KMS-11 (cell line): ENCODE data around the gene FURIN.

ENCODE experiments used
- H2AFZ ChIP-seq: fragments of 200-600 bp; sonication (generic); 2 replicates; pipeline ENCODE4 v1.6.1; 2016; ENCODE audit warnings: antibody characterized with exemption, mixed run types, low read depth
- H3K27ac ChIP-seq: fragments of 200-600 bp; sonication (generic); 2 replicates; pipeline ENCODE4 v1.6.1; 2016; ENCODE audit warnings: mild to moderate bottlenecking, mixed run types
- H3K27me3 ChIP-seq: fragments of 200-600 bp; sonication (generic); 2 replicates; pipeline ENCODE4 v1.6.1; 2017; ENCODE audit warnings: mild to moderate bottlenecking, low read depth, mixed run types, moderate library complexity; ENCODE audit not compliant: insufficient read depth
- H3K36me3 ChIP-seq: fragments of 200-600 bp; sonication (generic); 2 replicates; pipeline ENCODE4 v1.6.1; 2017; ENCODE audit warnings: mild to moderate bottlenecking, mixed run types; ENCODE audit not compliant: insufficient read depth
- H3K4me1 ChIP-seq: fragments of 200-600 bp; sonication (generic); 2 replicates; pipeline ENCODE4 v1.6.1; 2016; ENCODE audit warnings: mild to moderate bottlenecking, low read depth, mixed run types; ENCODE audit not compliant: poor library complexity, severe bottlenecking
- H3K4me2 ChIP-seq: fragments of 200-600 bp; sonication (generic); 2 replicates; pipeline ENCODE4 v1.7.0; 2016; ENCODE audit warnings: mild to moderate bottlenecking, mixed run types
- H3K4me3 ChIP-seq: fragments of 200-600 bp; sonication (generic); IDR thresholded peaks from 2 replicates; pipeline ENCODE4 v1.6.1; 2017; ENCODE audit warnings: low read depth, low read length, mixed read lengths; ENCODE audit not compliant: insufficient read depth
- H3K79me2 ChIP-seq: fragments of 200-600 bp; sonication (generic); 2 replicates; pipeline ENCODE4 v1.6.1; 2016; ENCODE audit warnings: low read depth, mixed run types; ENCODE audit not compliant: insufficient read depth
- H3K9ac ChIP-seq: fragments of 200-600 bp; sonication (generic); 2 replicates; pipeline ENCODE4 v1.6.1; 2016; ENCODE audit warnings: mild to moderate bottlenecking, mixed run types
- H4K20me1 ChIP-seq: fragments of 200-600 bp; sonication (generic); 2 replicates; pipeline ENCODE4 v1.6.1; 2016; ENCODE audit warnings: mild to moderate bottlenecking, mixed run types; ENCODE audit not compliant: insufficient read depth
- TF ChIP-seq, protein P1 (sequence below): fragments of 200-600 bp; sonication (generic); conservative IDR thresholded peaks from 2 replicates; pipeline ENCODE4 v1.6.1; 2017; ENCODE audit warnings: low read depth, mild to moderate bottlenecking, antibody characterized with exemption, low read length, moderate library complexity, mixed read lengths

The FURIN gene

GRCh38 chr15:90869140-90869541 lies 753 bp downstream of the FURIN start:
- no peaks in the 10 kb centered on the region for H3K27me3 ChIP-seq
- H4K20me1 ChIP-seq, result no peaks in the 10 kb centered on the region
- H3K27ac ChIP-seq, result no peak overlapping the region
- H3K4me2 ChIP-seq, result peak overlapping the region; percentile 6; the same call in 1 of the 2 replicates
- no peaks in the 10 kb centered on the region for H3K36me3 ChIP-seq
- no peak overlapping the region for H3K4me3 ChIP-seq
- H3K9ac ChIP-seq, result no peak overlapping the region
- no peak overlapping the region for H2AFZ ChIP-seq
- peaks cover 43% of the 10 kb centered on the region for H3K4me1 ChIP-seq
- peaks cover 20% of the 10 kb centered on the region for H3K79me2 ChIP-seq
- TF ChIP-seq, protein P1, sequence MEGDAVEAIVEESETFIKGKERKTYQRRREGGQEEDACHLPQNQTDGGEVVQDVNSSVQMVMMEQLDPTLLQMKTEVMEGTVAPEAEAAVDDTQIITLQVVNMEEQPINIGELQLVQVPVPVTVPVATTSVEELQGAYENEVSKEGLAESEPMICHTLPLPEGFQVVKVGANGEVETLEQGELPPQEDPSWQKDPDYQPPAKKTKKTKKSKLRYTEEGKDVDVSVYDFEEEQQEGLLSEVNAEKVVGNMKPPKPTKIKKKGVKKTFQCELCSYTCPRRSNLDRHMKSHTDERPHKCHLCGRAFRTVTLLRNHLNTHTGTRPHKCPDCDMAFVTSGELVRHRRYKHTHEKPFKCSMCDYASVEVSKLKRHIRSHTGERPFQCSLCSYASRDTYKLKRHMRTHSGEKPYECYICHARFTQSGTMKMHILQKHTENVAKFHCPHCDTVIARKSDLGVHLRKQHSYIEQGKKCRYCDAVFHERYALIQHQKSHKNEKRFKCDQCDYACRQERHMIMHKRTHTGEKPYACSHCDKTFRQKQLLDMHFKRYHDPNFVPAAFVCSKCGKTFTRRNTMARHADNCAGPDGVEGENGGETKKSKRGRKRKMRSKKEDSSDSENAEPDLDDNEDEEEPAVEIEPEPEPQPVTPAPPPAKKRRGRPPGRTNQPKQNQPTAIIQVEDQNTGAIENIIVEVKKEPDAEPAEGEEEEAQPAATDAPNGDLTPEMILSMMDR, result no peak

DNA sequence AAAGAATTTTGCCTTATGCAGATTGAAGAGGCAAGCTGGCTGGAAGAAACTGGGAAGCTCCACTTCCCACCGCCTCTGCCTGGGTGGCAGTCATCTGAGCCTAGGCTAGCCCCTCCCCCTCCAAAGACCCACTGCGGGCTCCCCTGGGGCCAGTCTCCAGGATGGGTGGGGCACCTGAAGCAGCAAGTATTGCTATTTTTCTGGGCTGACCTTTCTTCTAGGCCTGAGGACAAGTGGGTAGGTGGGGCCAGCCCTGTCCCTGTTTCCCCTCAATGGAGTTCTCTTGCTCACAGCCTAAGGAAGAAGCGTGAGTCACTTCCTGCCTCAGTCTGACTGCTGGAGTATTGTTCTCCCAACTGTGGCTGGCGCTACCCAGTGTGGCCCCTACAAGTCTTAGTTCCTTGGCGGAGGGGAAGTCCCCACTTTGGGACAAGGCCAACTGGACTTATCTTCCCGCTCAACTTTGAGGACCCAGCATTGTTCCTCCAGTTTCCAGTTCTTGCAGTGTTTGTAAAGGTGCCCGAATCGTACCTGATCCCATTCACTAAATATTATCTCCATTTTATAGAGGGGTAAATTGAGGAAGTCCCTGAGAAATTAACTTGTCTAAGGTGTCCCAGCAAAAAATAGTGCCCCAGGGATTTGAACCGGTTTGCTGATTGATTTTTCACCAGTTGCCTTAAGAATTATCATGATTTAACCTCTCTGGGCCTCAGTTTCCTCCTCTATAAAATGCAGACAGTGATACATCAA lies 1.4 kb downstream of the FURIN start:
- Histone ChIP-seq H3K4me2 (peak overlapping the region; percentile 6; the same call in 1 of the 2 replicates), H3K4me3 (no peak overlapping the region), H3K4me1 (peaks cover 44% of the 10 kb centered on the region), H2AFZ (no peak overlapping the region), H4K20me1 (no peaks in the 10 kb centered on the region), H3K36me3 (no peaks in the 10 kb centered on the region), H3K27ac (no peak overlapping the region), H3K27me3 (no peaks in the 10 kb centered on the region), H3K9ac (no peak overlapping the region), H3K79me2 (peaks cover 24% of the 10 kb centered on the region)
- TF ChIP-seq, protein P1, result no peak

GRCh38 chr15:90870354-90871138 lies 2.2 kb downstream of the FURIN start:
- Histone ChIP-seq H3K36me3 (no peaks in the 10 kb centered on the region), H3K9ac (peak overlapping the region; percentile 53; the same call in 1 of the 2 replicates), H3K4me2 (peak overlapping the region; percentile 46), H4K20me1 (no peaks in the 10 kb centered on the region), H3K27me3 (no peaks in the 10 kb centered on the region), H3K27ac (no peak overlapping the region), H3K4me1 (peaks cover 44% of the 10 kb centered on the region), H2AFZ (peak overlapping the region; percentile 67), H3K79me2 (peaks cover 24% of the 10 kb centered on the region), H3K4me3 (no peak overlapping the region)
- TF ChIP-seq, protein P1, result no peak

DNA sequence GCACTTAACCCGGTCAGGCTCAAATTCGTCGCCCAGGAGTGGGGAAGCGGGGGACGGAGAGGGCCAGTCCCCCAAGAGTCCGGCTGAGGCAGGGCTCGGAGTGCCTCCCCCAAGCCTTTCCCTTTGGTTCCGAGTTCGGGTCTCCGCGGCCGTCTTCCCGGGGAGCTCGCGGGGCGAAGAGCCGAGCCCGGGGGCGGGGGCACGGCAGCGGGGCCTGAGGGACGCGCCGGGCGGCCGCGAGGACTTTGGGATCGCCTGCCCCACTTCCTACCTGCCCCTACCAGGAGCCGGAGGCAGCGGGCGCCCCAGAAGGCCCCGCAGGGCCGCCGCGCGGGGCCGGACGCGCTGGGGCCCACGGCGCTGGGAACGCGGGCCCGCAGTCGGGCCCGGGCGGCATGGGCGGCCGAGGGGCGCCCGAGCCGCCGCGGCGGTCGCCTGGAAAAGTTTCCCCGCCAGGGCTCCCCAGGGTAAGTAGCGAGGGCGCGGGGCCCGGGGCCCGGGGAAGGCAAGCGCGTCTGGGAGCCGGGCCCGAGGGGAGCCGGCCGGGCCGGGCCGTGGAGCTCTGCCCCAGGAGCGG lies 2.8 kb downstream of the FURIN start:
- H3K36me3 ChIP-seq, result no peaks in the 10 kb centered on the region
- H3K4me2 ChIP-seq, result peak overlapping the region; percentile 46
- no peaks in the 10 kb centered on the region for H3K27me3 ChIP-seq
- H2AFZ ChIP-seq, result peak overlapping the region; percentile 67
- peaks cover 24% of the 10 kb centered on the region for H3K79me2 ChIP-seq
- no peaks in the 10 kb centered on the region for H4K20me1 ChIP-seq
- TF ChIP-seq, protein P1, result no peak
- H3K9ac ChIP-seq, result peak overlapping the region; percentile 53; the same call in 1 of the 2 replicates
- no peak overlapping the region for H3K4me3 ChIP-seq
- H3K27ac ChIP-seq, result 0 out of 2 replicates have a peak overlapping the region, but pooled peaks have one; percentile 32
- H3K4me1 ChIP-seq, result peaks cover 44% of the 10 kb centered on the region
